Karpas-422 (cell line): ENCODE results near the gene SPDYE16. TPM values are rescaled to one million over a fixed set of nuclear protein-coding genes. Genes with fewer than 3 reads are reported as not detected.
"Not testable (repeated sequence)": the region's sequence is repeated elsewhere in the genome, so short reads cannot be mapped to it uniquely, and the experiment has no call there.

Experiments
- DNase-seq: peaks from one replicate; pipeline ENCODE4 v3.0.0-alpha.2; 2015
- H2AFZ ChIP-seq: fragments of 200-600 bp; sonication (generic); 2 replicates; pipeline ENCODE4 v1.6.1; 2014; ENCODE audit warnings: antibody characterized with exemption, low read length, mixed read lengths
- H3K27ac ChIP-seq: fragments of 200-600 bp; sonication (generic); 2 replicates; pipeline ENCODE4 v1.5.1; 2014; ENCODE audit warnings: mild to moderate bottlenecking, low read length, moderate library complexity
- H3K27me3 ChIP-seq: fragments of 200-600 bp; sonication (generic); 2 replicates; pipeline ENCODE4 v1.6.1; 2014; ENCODE audit warnings: low read length, mixed read lengths
- H3K36me3 ChIP-seq: fragments of 200-600 bp; sonication (generic); 2 replicates; pipeline ENCODE4 v1.6.1; 2014; ENCODE audit warnings: low read length, mixed read lengths; ENCODE audit not compliant: insufficient read depth
- H3K4me1 ChIP-seq: fragments of 200-600 bp; sonication (generic); 2 replicates; pipeline ENCODE4 v1.6.1; 2014; ENCODE audit warnings: mild to moderate bottlenecking, low read length, mixed read lengths
- H3K4me2 ChIP-seq: fragments of 200-600 bp; sonication (generic); 2 replicates; pipeline ENCODE4 v1.6.1; 2014; ENCODE audit warnings: low read length, low read depth, mild to moderate bottlenecking; ENCODE audit not compliant: poor library complexity, severe bottlenecking
- H3K4me3 ChIP-seq: fragments of 200-600 bp; sonication (generic); 2 replicates; pipeline ENCODE4 v1.5.1; 2014; ENCODE audit warnings: mild to moderate bottlenecking, antibody characterized with exemption, low read length, mixed read lengths
- H3K79me2 ChIP-seq: fragments of 200-600 bp; sonication (generic); 2 replicates; pipeline ENCODE4 v1.6.1; 2014; ENCODE audit warnings: mild to moderate bottlenecking, low read length, mixed read lengths
- H3K9ac ChIP-seq: fragments of 200-600 bp; sonication (generic); 2 replicates; pipeline ENCODE4 v1.6.0; 2014; ENCODE audit warnings: low read length
- H3K9me2 ChIP-seq: fragments of 200-600 bp; sonication (generic), shearing (Covaris generic); replicated peaks from 2 replicates; pipeline ENCODE4 v1.6.0; 2014; ENCODE audit warnings: mild to moderate bottlenecking, low read length, moderate library complexity; ENCODE audit not compliant: insufficient read depth
- H3K9me3 ChIP-seq: fragments of 300-700, 200-600 bp; sonication (generic); 2 replicates; pipeline ENCODE4 v1.6.1; 2014; ENCODE audit warnings: low read length, mixed read lengths
- H4K20me1 ChIP-seq: fragments of 200-600 bp; sonication (generic); 2 replicates; pipeline ENCODE4 v1.6.1; 2014; ENCODE audit warnings: mild to moderate bottlenecking, antibody characterized with exemption, low read length, low read depth; ENCODE audit not compliant: insufficient read depth
- total RNA-seq: library from RNA; depleted of rRNA; stranded (reverse); fragments of >200 nt; shearing (Covaris generic); gene quantifications from 2 replicates; pipeline ENCODE4 v1.2.3, GENCODE V29; 2014; ENCODE audit warnings: low replicate concordance

Gene SPDYE16
- total RNA-seq, 1 experiment from 2014 or later, result not detected

GRCh38 chr7:76526183-76526582 is 16.9 kb downstream of the SPDYE16 start:
- not testable (repeated sequence) for H3K79me2 ChIP-seq, H2AFZ ChIP-seq, H3K36me3 ChIP-seq, H3K4me3 ChIP-seq, H3K27me3 ChIP-seq, H3K9me2 ChIP-seq, H3K4me1 ChIP-seq, H4K20me1 ChIP-seq, H3K9me3 ChIP-seq, H3K9ac ChIP-seq, H3K4me2 ChIP-seq, H3K27ac ChIP-seq
- DNase-seq, result peak; percentile 6

GRCh38 chr7:76516932-76517331 is 26.2 kb downstream of the SPDYE16 start:
- H3K4me1 ChIP-seq, H3K27ac ChIP-seq, DNase-seq, H3K9me3 ChIP-seq, H2AFZ ChIP-seq, H3K9me2 ChIP-seq, H3K27me3 ChIP-seq, H4K20me1 ChIP-seq, H3K4me2 ChIP-seq, H3K9ac ChIP-seq, H3K36me3 ChIP-seq, H3K79me2 ChIP-seq, H3K4me3 ChIP-seq: not testable (repeated sequence)

- no peaks in the 10 kb centered on the region for H3K4me1 ChIP-seq
- no peak overlapping the region for H3K27ac ChIP-seq
- H3K4me2 ChIP-seq, result no peak overlapping the region
- DNase-seq, result peak; percentile 67
- no peak overlapping the region for H3K9ac ChIP-seq
- no peaks in the 10 kb centered on the region for H3K79me2 ChIP-seq
- H4K20me1 ChIP-seq, result no peaks in the 10 kb centered on the region
- H3K9me2 ChIP-seq, result no peaks in the 10 kb centered on the region
- no peaks in the 10 kb centered on the region for H3K36me3 ChIP-seq
- no peaks in the 10 kb centered on the region for H3K9me3 ChIP-seq
- no peak overlapping the region for H2AFZ ChIP-seq
- H3K4me3 ChIP-seq, result no peak overlapping the region
- H3K27me3 ChIP-seq, result no peaks in the 10 kb centered on the region
Observed at GRCh38 chr7:76515999-76516443, 27.1 kb downstream of the SPDYE16 start.

GRCh38 chr7:76514926-76515771 is 27.9 kb downstream of the SPDYE16 start:
- peak; percentile 41 for DNase-seq
- H3K27ac ChIP-seq, result no peak overlapping the region
- no peak overlapping the region for H3K4me3 ChIP-seq
- H3K4me1 ChIP-seq, result no peaks in the 10 kb centered on the region
- no peaks in the 10 kb centered on the region for H4K20me1 ChIP-seq
- no peak overlapping the region for H3K9ac ChIP-seq
- no peak overlapping the region for H3K4me2 ChIP-seq
- H3K9me2 ChIP-seq, result no peaks in the 10 kb centered on the region
- no peaks in the 10 kb centered on the region for H3K9me3 ChIP-seq
- no peak overlapping the region for H2AFZ ChIP-seq
- H3K27me3 ChIP-seq, result no peaks in the 10 kb centered on the region
- H3K36me3 ChIP-seq, result no peaks in the 10 kb centered on the region
- no peaks in the 10 kb centered on the region for H3K79me2 ChIP-seq

- H3K9ac ChIP-seq, result no peak overlapping the region
- H2AFZ ChIP-seq, result no peak overlapping the region
- H3K79me2 ChIP-seq, result no peaks in the 10 kb centered on the region
- no peak overlapping the region for H3K27ac ChIP-seq
- peak; percentile 34 for DNase-seq
- no peaks in the 10 kb centered on the region for H4K20me1 ChIP-seq
- no peak overlapping the region for H3K4me2 ChIP-seq
- H3K9me3 ChIP-seq, result no peaks in the 10 kb centered on the region
- H3K36me3 ChIP-seq, result no peaks in the 10 kb centered on the region
- H3K9me2 ChIP-seq, result no peaks in the 10 kb centered on the region
- H3K4me1 ChIP-seq, result no peaks in the 10 kb centered on the region
- H3K27me3 ChIP-seq, result no peaks in the 10 kb centered on the region
- H3K4me3 ChIP-seq, result no peak overlapping the region
Observed at GRCh38 chr7:76513817-76514799, 29.0 kb downstream of the SPDYE16 start.

GRCh38 chr7:76512941-76513816 is 29.9 kb downstream of the SPDYE16 start:
- no peaks in the 10 kb centered on the region for H3K79me2 ChIP-seq
- no peak overlapping the region for H3K9ac ChIP-seq
- no peaks in the 10 kb centered on the region for H3K36me3 ChIP-seq
- H3K27ac ChIP-seq, result no peak overlapping the region
- H3K9me3 ChIP-seq, result no peaks in the 10 kb centered on the region
- H3K9me2 ChIP-seq, result no peaks in the 10 kb centered on the region
- H3K4me2 ChIP-seq, result no peak overlapping the region
- peak; percentile 45 for DNase-seq
- H3K4me1 ChIP-seq, result no peaks in the 10 kb centered on the region
- H4K20me1 ChIP-seq, result no peaks in the 10 kb centered on the region
- no peak overlapping the region for H2AFZ ChIP-seq
- no peak overlapping the region for H3K4me3 ChIP-seq
- no peaks in the 10 kb centered on the region for H3K27me3 ChIP-seq

- DNase-seq, result peak; percentile 14
- H3K4me3 ChIP-seq, H3K4me1 ChIP-seq, H3K79me2 ChIP-seq, H3K27ac ChIP-seq, H3K9me3 ChIP-seq, H2AFZ ChIP-seq, H3K4me2 ChIP-seq, H3K36me3 ChIP-seq, H3K9ac ChIP-seq, H3K9me2 ChIP-seq, H3K27me3 ChIP-seq, H4K20me1 ChIP-seq: not testable (repeated sequence)
Observed at GRCh38 chr7:76511911-76512885, 30.9 kb downstream of the SPDYE16 start.
